SK-N-SH (cell line): ENCODE measurements around the gene PITPNM1. TPM values are rescaled to one million over a fixed set of nuclear protein-coding genes. Genes with fewer than 3 reads are reported as not detected.
A peak's percentile ranks its signal among the peaks of the same experiment; 100 is the strongest.

Experiments
- CTCF ChIA-PET: fragments of 300-600, 350-600 bp; formaldehyde crosslinking; extraction: SDS; loops from one replicate; lab custom pipeline; 2021; lab: Yijun Ruan, JAX
- POLR2A ChIA-PET: fragments of 350-600 bp; sonication (Branson Sonifier 250); formaldehyde crosslinking; extraction: SDS; loops from one replicate; lab custom pipeline; 2020; ENCODE audit warnings: antibody characterized with exemption, inconsistent platforms; lab: Yijun Ruan, JAX
- DNase-seq: peaks from one replicate; pipeline ENCODE4 v3.0.0; 2012
- H2AFZ ChIP-seq: fragments of 200-600 bp; sonication (generic); 2 replicates; pipeline ENCODE4 v1.8.1; 2016; ENCODE audit warnings: antibody characterized with exemption, mild to moderate bottlenecking, low read depth
- H3F3A ChIP-seq: fragments of 200-600 bp; sonication (generic); replicated peaks from 2 replicates; pipeline ENCODE3; 2016; ENCODE audit warnings: antibody characterized with exemption, mild to moderate bottlenecking; ENCODE audit not compliant: insufficient read depth
- H3K27ac ChIP-seq, 2 experiments: fragments of 200-500 bp in 1 of 2; fragments of 200-600 bp in 1 of 2; sonication (Bioruptor generic) in 1 of 2; sonication (generic), shearing (Covaris generic) in 1 of 2; 2 replicates each; pipeline versions ENCODE4 v1.5.1 to v1.6.1; 2014 to 2016; ENCODE audit warnings: low read depth in 2 of 2, inconsistent platforms in 1 of 2, low read length in 1 of 2, mild to moderate bottlenecking in 1 of 2, mixed read lengths in 1 of 2
- H3K27me3 ChIP-seq: fragments of 200-600 bp; sonication (generic), shearing (Covaris generic); 2 replicates; pipeline ENCODE4 v1.6.1; 2016; ENCODE audit warnings: mixed run types; ENCODE audit not compliant: insufficient read depth
- H3K36me3 ChIP-seq, 2 experiments: fragments of 200-500 bp in 1 of 2; fragments of 200-600 bp in 1 of 2; sonication (Bioruptor generic) in 1 of 2; sonication (generic) in 1 of 2; replicated peaks in 1 of 2; 2 replicates each; pipeline versions ENCODE3 to v1.5.1; 2014 to 2016; ENCODE audit warnings: low read length in 1 of 2, mild to moderate bottlenecking in 1 of 2; ENCODE audit not compliant: insufficient read depth in 2 of 2, control insufficient read depth in 1 of 2
- H3K4me1 ChIP-seq, 2 experiments: fragments of 200-500 bp in 1 of 2; fragments of 200-600 bp in 1 of 2; sonication (Bioruptor generic) in 1 of 2; sonication (generic), shearing (Covaris generic) in 1 of 2; 2 replicates each; pipeline versions ENCODE4 v1.5.1 to v1.6.1; 2014 to 2016; ENCODE audit warnings: low read depth in 1 of 2, low read length in 1 of 2, mixed run types in 1 of 2; ENCODE audit not compliant: insufficient read depth in 2 of 2, control insufficient read depth in 1 of 2
- H3K4me2 ChIP-seq: fragments of 200-600 bp; sonication (generic), shearing (Covaris generic); 2 replicates; pipeline ENCODE4 v1.6.1; 2017; ENCODE audit warnings: mixed run types
- H3K4me3 ChIP-seq, 2 experiments: fragments of 200-500 bp in 1 of 2; fragments of 200-600 bp in 1 of 2; sonication (Bioruptor generic) in 1 of 2; sonication (generic), shearing (Covaris generic) in 1 of 2; 2 replicates each; pipeline versions ENCODE4 v1.5.1 to v1.8.1; 2014 to 2016; ENCODE audit warnings: low read depth in 2 of 2, inconsistent platforms in 1 of 2, low read length in 1 of 2, mild to moderate bottlenecking in 1 of 2, mixed read lengths in 1 of 2, moderate library complexity in 1 of 2
- H3K79me2 ChIP-seq: fragments of 200-600 bp; sonication (generic); 2 replicates; pipeline ENCODE4 v1.8.1; 2017; ENCODE audit warnings: mild to moderate bottlenecking; ENCODE audit not compliant: insufficient read depth
- H3K9ac ChIP-seq: fragments of 200-600 bp; sonication (generic); 2 replicates; pipeline ENCODE4 v1.6.1; 2017; ENCODE audit warnings: mixed run types
- H3K9me2 ChIP-seq: fragments of 200-600 bp; sonication (generic); 2 replicates; pipeline ENCODE4 v1.6.1; 2017; ENCODE audit warnings: mixed run types
- H3K9me3 ChIP-seq: fragments of 200-600 bp; sonication (generic); 2 replicates; pipeline ENCODE4 v1.6.1; 2017; ENCODE audit warnings: mixed run types, mild to moderate bottlenecking, moderate library complexity
- H4K20me1 ChIP-seq: fragments of 200-600 bp; sonication (generic); 2 replicates; pipeline ENCODE4 v1.6.1; 2017; ENCODE audit warnings: mild to moderate bottlenecking, mixed run types; ENCODE audit not compliant: insufficient read depth
- CHD2 ChIP-seq: fragments of 150-350 bp; IDR thresholded peaks from 2 replicates; pipeline ENCODE4 v1.6.1; 2018; ENCODE audit warnings: low read length; ENCODE audit not compliant: partially characterized antibody
- ELF1 ChIP-seq: IDR thresholded peaks from 2 replicates; pipeline ENCODE4 v1.4.0; 2012
- EP300 ChIP-seq, 2 experiments: IDR thresholded peaks; 2 replicates each; pipeline versions ENCODE4 v1.4.0 to v1.6.1; 2012; ENCODE audit warnings: borderline replicate concordance in 1 of 2, low read depth in 1 of 2, low read length in 1 of 2
- EZH2phosphoT487 ChIP-seq: fragments of 200-600 bp; sonication (generic); IDR thresholded peaks from 2 replicates; pipeline ENCODE4 v1.6.1; 2017; ENCODE audit warnings: low read depth, mixed run types, mild to moderate bottlenecking, antibody characterized with exemption, moderate library complexity, borderline replicate concordance
- FOSL2 ChIP-seq: IDR thresholded peaks from 2 replicates; pipeline ENCODE4 v1.4.0; 2012; ENCODE audit warnings: low read depth, mild to moderate bottlenecking, moderate library complexity, borderline replicate concordance
- JUND ChIP-seq: IDR thresholded peaks from 2 replicates; pipeline ENCODE4 v1.4.0; 2012
- NFIC ChIP-seq: IDR thresholded peaks from 2 replicates; pipeline ENCODE4 v1.4.0; 2012; ENCODE audit warnings: borderline replicate concordance
- NRF1 ChIP-seq: IDR thresholded peaks from 2 replicates; pipeline ENCODE4 v1.6.1; 2012; ENCODE audit warnings: low read depth, mild to moderate bottlenecking, low read length
- PBX3 ChIP-seq: IDR thresholded peaks from 2 replicates; pipeline ENCODE4; 2012
- RCOR1 ChIP-seq: fragments of 150-350 bp; IDR thresholded peaks from 2 replicates; pipeline ENCODE4 v1.6.1; 2017; ENCODE audit warnings: antibody characterized with exemption, low read length
- RXRA ChIP-seq: IDR thresholded peaks from 2 replicates; pipeline ENCODE4 v1.4.0; 2012; ENCODE audit warnings: low read depth, mild to moderate bottlenecking, borderline replicate concordance
- TAF1 ChIP-seq: IDR thresholded peaks from 2 replicates; pipeline ENCODE4 v1.6.1; 2012; ENCODE audit warnings: low read depth, mild to moderate bottlenecking, low read length, moderate library complexity, borderline replicate concordance
- TEAD4 ChIP-seq: IDR thresholded peaks from 2 replicates; pipeline ENCODE4 v1.4.0; 2012; ENCODE audit warnings: mild to moderate bottlenecking, borderline replicate concordance; ENCODE audit not compliant: insufficient read depth
- USF1 ChIP-seq: IDR thresholded peaks from 2 replicates; pipeline ENCODE4 v1.4.0; 2012; ENCODE audit warnings: low read depth, borderline replicate concordance
- ZBTB33 ChIP-seq: IDR thresholded peaks from 2 replicates; pipeline ENCODE4 v1.4.0; 2012; ENCODE audit warnings: low read depth, borderline replicate concordance
- WGBS: methylation state at CpG from one replicate; pipeline ENCODE4 v1.1.6; 2017; ENCODE audit warnings: low lambda C conversion rate; 5-methylcytosine and 5-hydroxymethylcytosine counted together
- polyA plus RNA-seq, 3 experiments: library from polyadenylated mRNA; depleted of rRNA; stranded (reverse); fragments of >200 nt; gene quantifications; 2 replicates each; pipeline ENCODE4 v1.2.3, GENCODE V29; 2012

The PITPNM1 gene
- polyA plus RNA-seq, 1 of the 3 experiments (the other 2 are of a cell fraction): 24.2 TPM

DNA sequence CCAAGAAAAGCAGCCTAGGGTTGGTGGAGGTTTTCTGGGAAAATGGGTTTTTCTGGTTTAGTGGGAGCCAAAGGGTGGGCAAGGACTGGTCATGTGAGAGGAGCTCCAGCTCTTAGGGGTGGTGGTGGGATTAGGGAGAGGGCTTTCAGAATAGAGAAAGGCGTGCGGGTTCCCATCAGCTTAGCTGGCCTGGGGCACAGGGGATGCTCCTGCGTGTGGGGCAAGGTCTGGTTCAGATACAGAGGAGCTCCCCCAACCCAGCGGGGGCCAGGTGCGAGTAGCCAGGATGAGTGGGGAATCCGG is 36.8 kb downstream of the PITPNM1 start (continued):
- TF ChIP-seq ZBTB33 (no peak), CHD2 (no peak), EZH2phosphoT487 (no peak), NRF1 (no peak), FOSL2 (no peak)

DNA sequence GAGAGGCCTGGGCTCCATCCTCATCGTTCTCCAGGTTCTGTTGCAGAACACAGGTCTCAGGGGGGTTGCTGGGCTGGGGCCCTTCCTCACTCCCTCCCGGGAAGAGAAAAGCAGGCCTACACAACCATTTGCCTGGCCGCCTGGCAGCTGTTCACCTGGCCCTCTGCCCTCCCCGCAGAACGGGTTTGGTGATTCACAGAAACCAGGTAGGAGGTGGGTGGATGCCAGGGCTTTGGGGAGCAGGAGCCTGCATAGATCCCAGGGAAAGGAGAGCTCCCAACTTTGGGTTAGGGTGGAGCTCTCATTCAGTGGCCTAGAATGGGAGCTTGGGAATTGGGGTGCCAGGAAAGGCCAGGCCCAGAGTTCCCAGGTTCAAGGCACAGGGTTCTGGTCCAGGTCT is 37.1 kb downstream of the PITPNM1 start:
- 30% methylated on average over 4 of the region's 5 CpGs for WGBS
- Histone ChIP-seq H3K27me3 (no peaks in the 10 kb centered on the region), H4K20me1 (no peaks in the 10 kb centered on the region), H3K4me1 (peaks cover 9 to 35% of the 10 kb centered on the region in 2 experiments; a peak in 2 of 4 replicates), H3K4me2 (peak overlapping the region; percentile 98)
- ChIA-PET POLR2A (interaction anchor here (0.6 to 2.9 kb wide), 5 partner anchors 18 to 243 kb away, joined by 3 to 13 read pairs (median 5); partner anchors contain the start of genes PPP1CA, RAD9A and RPS6KB2), CTCF (interaction anchor here (0.8 to 3.4 kb wide), 9 partner anchors 8 to 122 kb away, joined by 3 to 32 read pairs (median 4); partner anchors contain the start of gene PPP1CA)
- no peak for TF ChIP-seq TAF1
- no peak for TF ChIP-seq CHD2
- no peak for TF ChIP-seq TEAD4
- no peak for TF ChIP-seq NFIC
- TF ChIP-seq, all 33 proteins: peak for 0
- peaks cover 10% of the 10 kb centered on the region for H3F3A ChIP-seq
- H3K9ac ChIP-seq: peak overlapping the region; percentile 87
- peaks cover 7% of the 10 kb centered on the region; the same call in 1 of the 2 replicates for H3K79me2 ChIP-seq
- H3K9me3 ChIP-seq: no peaks in the 10 kb centered on the region
- peak; percentile 19 for DNase-seq
- peak overlapping the region; percentile 63; the same call in 1 of the 2 replicates for H2AFZ ChIP-seq
- H3K4me3 ChIP-seq: peak overlapping the region; percentile 73 to 90
- no peaks in the 10 kb centered on the region for H3K9me2 ChIP-seq
- no peaks in the 10 kb centered on the region for H3K36me3 ChIP-seq
- peak overlapping the region; percentile 56 to 58; a peak in 2 of 4 replicates for H3K27ac ChIP-seq

- POLR2A ChIA-PET: interaction anchor here (1.1 to 2.9 kb wide), 3 partner anchors 17 to 75 kb away, joined by 5 to 13 read pairs (median 6); partner anchors contain the start of genes PPP1CA and RAD9A
- Histone ChIP-seq H3K4me3 (no peak overlapping the region), H3K9me2 (no peaks in the 10 kb centered on the region), H4K20me1 (no peaks in the 10 kb centered on the region), H3K27me3 (no peaks in the 10 kb centered on the region), H3K4me1 (peaks cover 9 to 35% of the 10 kb centered on the region in 2 experiments; a peak in 2 of 4 replicates), H3K4me2 (peak overlapping the region; percentile 98; the same call in 1 of the 2 replicates), H3K79me2 (peaks cover 7% of the 10 kb centered on the region; the same call in 1 of the 2 replicates), H3K9me3 (no peaks in the 10 kb centered on the region), H3K9ac (no peak overlapping the region), H3F3A (peaks cover 10% of the 10 kb centered on the region), H3K36me3 (no peaks in the 10 kb centered on the region), H3K27ac (no peak overlapping the region; a peak in 1 of 4 replicates), H2AFZ (no peak overlapping the region)
- DNase-seq: no peak
- 86% methylated on average over 10 of the region's 11 CpGs for WGBS
- CTCF ChIA-PET: interaction anchor here (0.5 to 3.4 kb wide), 4 partner anchors 38 to 122 kb away, joined by 3 to 32 read pairs (median 3); partner anchors contain the start of genes PITPNM1 and PPP1CA
- TF ChIP-seq NFIC (no peak), EP300 (IDR thresholded peaks at IDR 0.05; ENCODE audit: borderline replicate concordance in 1 of 2, low read depth in 1 of 2, low read length in 1 of 2) (no peak), RXRA (no peak), JUND (no peak), RCOR1 (no peak), ZBTB33 (no peak), EZH2phosphoT487 (no peak), PBX3 (no peak), USF1 (no peak), ELF1 (no peak)
Observed at GRCh38 chr11:67466962-67467771, 38.0 kb downstream of the PITPNM1 start.
